Nephron (organoid): ENCODE results near the gene ADGRB3.

Experiments
- H3K27ac Mint-ChIP-seq, 3 experiments: 2 replicates each; pipeline ENCODE4 v1.8.0; 2020; ENCODE audit warnings: mixed read lengths in 3 of 3, mild to moderate bottlenecking in 2 of 3, moderate library complexity in 1 of 3
- H3K27me3 Mint-ChIP-seq: 2 replicates; pipeline ENCODE4 v1.8.0; 2021; ENCODE audit warnings: low read depth, mild to moderate bottlenecking, moderate library complexity, mixed read lengths
- H3K36me3 Mint-ChIP-seq: 2 replicates; pipeline ENCODE4 v1.8.0; 2020; ENCODE audit warnings: low read depth, mixed read lengths
- H3K4me1 Mint-ChIP-seq: 2 replicates; pipeline ENCODE4 v1.8.0; 2020; ENCODE audit warnings: mixed read lengths
- H3K4me3 Mint-ChIP-seq, 3 experiments: 2 replicates each; pipeline ENCODE4 v1.8.0; 2020; ENCODE audit warnings: mild to moderate bottlenecking in 3 of 3, mixed read lengths in 3 of 3, moderate library complexity in 2 of 3
- H3K9me3 Mint-ChIP-seq: 2 replicates; pipeline ENCODE4 v1.8.0; 2020; ENCODE audit warnings: mixed read lengths
- CTCF ChIP-seq, 3 experiments: fragments of 200-600 bp; sonication (generic); IDR thresholded peaks; one replicate each; pipeline ENCODE4 v1.5.0; 2021; ENCODE audit warnings: antibody characterized with exemption in 3 of 3; ENCODE audit not compliant: unreplicated experiment in 3 of 3

ADGRB3 gene

GRCh38 chr6:69232496-69232895, 597.4 kb downstream of the ADGRB3 start:
- Mint-ChIP-seq H3K4me3 (peak overlapping the region in 1 of 3 experiments; percentile 49), H3K36me3 (no peaks in the 10 kb centered on the region), H3K27ac (no peak overlapping the region), H3K27me3 (peaks cover 6% of the 10 kb centered on the region), H3K4me1 (no peaks in the 10 kb centered on the region), H3K9me3 (no peaks in the 10 kb centered on the region)
- no peak for TF ChIP-seq CTCF (IDR thresholded peaks at IDR 0.05; ENCODE audit: unreplicated experiment in 3 of 3)

GRCh38 chr6:69232911-69233448, 597.9 kb downstream of the ADGRB3 start:
- Mint-ChIP-seq H3K27ac (no peak overlapping the region), H3K9me3 (no peaks in the 10 kb centered on the region), H3K27me3 (peaks cover 6% of the 10 kb centered on the region), H3K4me1 (no peaks in the 10 kb centered on the region), H3K36me3 (no peaks in the 10 kb centered on the region), H3K4me3 (peak overlapping the region in 2 of 3 experiments; percentile 49 to 57)
- TF ChIP-seq CTCF (IDR thresholded peaks at IDR 0.05; ENCODE audit: unreplicated experiment in 3 of 3): no peak

GRCh38 chr6:69238067-69238466, 603.0 kb downstream of the ADGRB3 start:
- H3K36me3 Mint-ChIP-seq: no peaks in the 10 kb centered on the region
- H3K9me3 Mint-ChIP-seq: no peaks in the 10 kb centered on the region

DNA sequence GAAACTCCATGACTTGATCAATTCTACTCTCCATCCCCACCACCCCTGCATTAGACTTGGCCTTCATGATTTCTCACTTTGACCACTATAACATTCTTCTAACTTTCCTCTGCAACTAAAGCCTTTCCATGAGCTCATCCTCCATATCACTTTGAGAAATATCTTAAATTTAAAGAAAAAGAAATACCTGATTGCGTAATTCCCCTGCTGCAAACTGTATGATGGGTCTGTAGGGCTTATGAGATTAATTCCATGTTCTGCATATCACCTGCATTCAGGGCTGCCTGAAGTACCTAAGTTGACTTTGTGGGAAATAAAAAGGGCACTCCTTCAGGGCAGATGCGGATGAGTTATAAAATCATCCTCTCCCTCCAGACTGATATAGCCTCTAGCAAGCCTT, 611.9 kb downstream of the ADGRB3 start:
- Mint-ChIP-seq H3K36me3 (no peaks in the 10 kb centered on the region), H3K4me1 (no peaks in the 10 kb centered on the region), H3K27me3 (no peaks in the 10 kb centered on the region), H3K4me3 (no peak overlapping the region), H3K9me3 (no peaks in the 10 kb centered on the region), H3K27ac (no peak overlapping the region)
- no peak for TF ChIP-seq CTCF (IDR thresholded peaks at IDR 0.05; ENCODE audit: unreplicated experiment in 3 of 3)

More at GRCh38 chr6:69238067-69238466, 603.0 kb downstream of the ADGRB3 start:
- TF ChIP-seq CTCF (IDR thresholded peaks at IDR 0.05; ENCODE audit: unreplicated experiment in 3 of 3): no peak
- Mint-ChIP-seq H3K4me3 (no peak overlapping the region), H3K27ac (no peak overlapping the region), H3K4me1 (no peaks in the 10 kb centered on the region), H3K27me3 (no peaks in the 10 kb centered on the region)

DNA sequence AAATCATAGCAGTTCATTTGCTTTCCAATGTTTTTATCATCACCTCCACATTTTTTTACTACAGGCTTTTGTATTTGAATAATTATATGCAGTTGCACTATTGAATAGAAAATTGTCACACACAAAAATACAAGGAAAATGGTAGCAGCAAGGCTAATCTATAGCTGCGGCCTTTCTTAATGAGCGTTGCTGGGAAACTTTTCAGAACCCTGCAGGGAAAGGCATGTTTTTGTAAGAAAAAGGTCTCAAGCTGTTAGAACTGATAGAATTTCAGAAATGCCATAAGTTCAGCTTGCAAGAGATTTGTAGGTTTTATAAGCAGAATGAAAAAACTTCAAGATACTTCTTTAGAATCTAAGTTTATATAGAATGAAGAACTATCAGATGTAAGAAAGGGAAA, 625.9 kb downstream of the ADGRB3 start:
- Mint-ChIP-seq H3K4me1 (no peaks in the 10 kb centered on the region), H3K27me3 (no peaks in the 10 kb centered on the region), H3K4me3 (no peak overlapping the region)

More for the DNA sequence above, 625.9 kb downstream of the ADGRB3 start:
- H3K27ac Mint-ChIP-seq: no peak overlapping the region
- no peaks in the 10 kb centered on the region for H3K36me3 Mint-ChIP-seq
- H3K9me3 Mint-ChIP-seq: no peaks in the 10 kb centered on the region
- TF ChIP-seq CTCF (IDR thresholded peaks at IDR 0.05; ENCODE audit: unreplicated experiment in 3 of 3): no peak
